PC-3 (cell line): ENCODE measurements around the gene COL1A2.

Experiments
- CTCF ChIP-seq: fragments of 300-600 bp; sonication (generic); conservative IDR thresholded peaks from 2 replicates; pipeline ENCODE4 v1.5.1; 2017; ENCODE audit warnings: antibody characterized with exemption, low read depth, mild to moderate bottlenecking, low read length
- EZH2 ChIP-seq: fragments of 300-600 bp; sonication (generic); IDR thresholded peaks from one replicate; pipeline ENCODE4 v1.6.1; 2017; ENCODE audit warnings: antibody characterized with exemption, mild to moderate bottlenecking, low read length; ENCODE audit not compliant: unreplicated experiment

GRCh38 chr7:94436018-94436604 lies 41.4 kb downstream of the COL1A2 start:
- TF ChIP-seq CTCF (peak; percentile 89), EZH2 (no peak)
